Measurements from ENCODE around the gene KLK13. TPM values are rescaled to one million over a fixed set of nuclear protein-coding genes. Genes with fewer than 3 reads are reported as not detected.
A peak's percentile ranks its signal among the peaks of the same experiment; 100 is the strongest.

Gene KLK13, protein sequence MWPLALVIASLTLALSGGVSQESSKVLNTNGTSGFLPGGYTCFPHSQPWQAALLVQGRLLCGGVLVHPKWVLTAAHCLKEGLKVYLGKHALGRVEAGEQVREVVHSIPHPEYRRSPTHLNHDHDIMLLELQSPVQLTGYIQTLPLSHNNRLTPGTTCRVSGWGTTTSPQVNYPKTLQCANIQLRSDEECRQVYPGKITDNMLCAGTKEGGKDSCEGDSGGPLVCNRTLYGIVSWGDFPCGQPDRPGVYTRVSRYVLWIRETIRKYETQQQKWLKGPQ
- not detected in 2 replicates for total RNA-seq
- polyA plus RNA-seq (2012), result not detected

DNA sequence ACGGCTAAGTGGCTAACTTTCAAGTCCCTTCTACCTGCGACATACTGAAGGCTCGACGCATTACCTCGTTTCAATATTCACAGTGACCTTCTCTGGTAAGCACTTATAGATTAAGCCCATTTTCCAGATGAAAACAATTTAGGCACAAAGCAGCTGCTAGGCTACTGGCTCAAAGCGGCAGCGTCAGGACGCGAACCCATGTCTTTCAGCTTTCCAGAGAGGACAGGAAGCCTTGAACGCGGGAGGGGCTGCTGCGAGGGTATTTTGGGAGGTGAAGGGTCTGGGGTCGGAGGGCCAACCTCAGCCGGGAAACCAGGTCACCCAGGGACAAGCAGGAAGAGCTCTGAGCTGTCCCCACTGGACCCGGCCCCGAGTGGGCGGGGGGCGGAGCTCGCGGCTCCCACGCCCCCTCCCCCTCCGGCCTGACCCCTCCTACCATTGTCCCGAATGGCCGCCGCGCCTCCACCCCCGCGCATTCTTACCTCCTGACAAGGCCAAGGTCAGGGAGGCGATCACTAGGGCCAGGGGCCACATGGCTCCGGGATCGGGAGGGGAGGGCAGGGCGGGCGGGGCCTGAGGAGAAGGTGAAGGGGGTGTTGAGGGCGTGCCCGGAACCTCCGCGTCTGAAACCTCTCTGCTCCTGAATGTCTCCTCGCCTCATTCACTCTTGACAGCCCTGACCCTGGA, at the start of gene KLK13:
KLK13 (minus strand) TSS at position 559 of the 687 bp plus-strand sequence; CDS start at position 534, 25 bp downstream.
- DNase-seq (ENCODE audit: low read depth), result no peak

DNA sequence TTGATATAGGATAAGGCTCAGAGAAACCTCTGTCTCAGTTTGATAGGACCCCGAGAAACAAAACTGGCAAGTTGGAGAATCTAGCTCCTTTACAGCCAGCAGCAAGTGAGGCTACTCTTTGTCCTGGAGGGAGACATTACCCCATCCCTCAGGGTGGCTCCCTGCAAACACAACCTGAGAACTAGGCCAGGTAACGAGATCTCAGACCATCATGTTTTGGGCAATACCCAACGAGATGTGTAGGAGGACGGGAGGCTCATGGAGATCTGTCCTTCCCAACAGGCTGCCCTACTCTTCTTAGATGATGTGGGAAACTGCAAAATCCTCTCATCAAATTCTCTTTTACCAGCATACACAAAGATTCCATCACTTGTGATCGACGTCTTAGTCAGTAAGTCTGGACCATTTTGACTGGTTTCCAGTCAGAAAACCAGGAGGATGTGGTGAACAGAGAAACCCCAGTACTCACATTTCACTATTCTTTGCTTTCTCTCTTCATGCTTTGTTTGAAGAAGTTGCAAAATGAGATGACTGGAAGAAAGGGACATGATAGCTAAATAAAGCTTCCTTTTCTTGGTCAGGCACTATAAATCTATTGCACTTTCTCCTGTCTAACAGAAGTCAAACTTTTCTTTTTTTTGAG, 49.3 kb upstream of the KLK13 start:
- no peak for DNase-seq (ENCODE audit: low read depth)

DNA sequence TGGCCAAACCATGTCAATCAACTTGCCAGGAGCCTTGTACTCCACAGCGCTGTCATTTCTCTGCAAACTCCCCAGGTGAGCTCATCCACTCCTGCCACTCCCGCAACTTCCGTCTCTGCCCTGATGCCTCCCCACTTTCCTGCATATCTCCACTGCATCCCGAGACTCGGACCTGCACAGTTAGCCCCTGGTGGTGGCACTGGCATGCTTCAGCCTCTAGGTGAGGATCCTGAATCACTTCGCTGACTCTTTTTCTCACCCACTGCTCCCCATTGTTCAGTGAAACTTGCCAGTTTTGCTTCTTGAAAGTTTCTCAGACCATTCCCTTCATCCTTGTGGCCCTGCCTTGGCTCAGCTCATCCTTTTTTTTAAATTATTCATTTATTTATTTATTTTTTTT, 46.7 kb upstream of the KLK13 start:
- no peak for DNase-seq (ENCODE audit: low read depth)

DNA sequence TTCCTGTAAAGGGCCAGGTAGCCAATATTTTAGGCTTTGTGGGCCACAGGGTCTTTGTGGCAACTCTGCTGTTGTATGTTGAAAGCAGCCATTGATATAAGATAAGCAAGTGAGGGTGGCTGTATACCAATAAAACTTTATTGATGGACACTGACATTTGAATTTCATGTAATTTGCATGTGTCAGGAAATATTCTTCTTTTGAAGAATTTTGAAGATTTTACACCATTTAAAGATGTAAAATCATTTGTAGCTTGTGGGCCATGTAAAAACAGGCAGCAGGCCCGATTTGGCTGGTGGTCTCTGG, 45.7 kb upstream of the KLK13 start:
- DNase-seq (ENCODE audit: low read depth), result no peak

DNA sequence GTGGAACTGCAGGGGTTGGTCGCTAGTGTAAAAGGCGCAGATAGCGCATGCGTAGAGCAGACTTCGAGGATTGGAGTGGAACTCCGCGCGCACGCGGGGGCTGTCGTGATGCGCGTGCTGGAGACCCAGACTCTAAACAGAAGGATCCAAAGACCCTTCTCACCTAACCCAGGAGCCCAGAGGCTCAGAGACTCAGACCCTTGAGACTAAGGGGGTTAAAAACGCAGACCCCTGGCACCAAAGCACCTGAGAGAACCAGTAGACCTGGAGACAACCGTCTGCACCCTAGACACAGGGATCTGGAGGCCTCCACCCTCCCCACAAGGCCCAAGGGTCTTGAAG, 43.9 kb upstream of the KLK13 start:
- no peak for DNase-seq (ENCODE audit: low read depth)

DNA sequence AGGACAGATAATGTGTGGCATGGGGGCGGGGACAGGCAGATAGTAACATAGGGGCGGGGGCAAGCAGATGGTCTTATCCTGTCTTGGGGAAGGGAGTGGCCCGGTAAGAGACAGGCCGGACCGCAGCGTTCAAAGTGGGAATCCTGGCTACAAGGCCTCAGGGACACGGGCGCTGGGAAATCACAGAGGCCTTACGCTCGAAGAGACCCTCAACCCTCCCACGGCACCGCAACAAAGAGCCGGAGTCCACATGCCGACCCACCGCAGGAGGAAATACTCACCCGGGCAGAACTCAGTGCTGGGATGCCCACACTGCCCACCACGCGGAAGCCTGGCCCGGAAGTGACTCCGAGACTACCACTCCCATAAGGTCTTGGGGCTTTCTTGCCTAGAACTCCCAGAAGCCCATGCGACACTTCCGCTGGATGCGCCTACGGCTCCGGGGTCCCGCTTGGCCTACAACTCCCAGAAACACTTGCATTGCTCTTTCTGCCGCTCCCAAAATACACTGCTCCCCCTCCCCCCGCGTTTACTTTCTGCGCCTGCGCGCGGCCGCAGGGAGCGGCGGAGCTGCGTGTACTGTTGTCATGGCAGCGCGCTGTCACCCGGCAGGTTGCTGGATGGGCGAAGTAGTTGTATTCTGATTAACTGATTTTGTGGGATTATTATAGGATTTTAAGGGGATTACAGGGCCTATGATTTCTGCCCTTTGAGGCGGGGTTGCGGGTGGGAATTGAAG, 43.3 kb upstream of the KLK13 start, which contains the start of gene CTU1:
CTU1 (minus strand) TSS at position 344 of the 739 bp plus-strand sequence. CDS start 3,840 bp downstream, outside the sequence.
- DNase-seq (ENCODE audit: low read depth), result peak; percentile 100

DNA sequence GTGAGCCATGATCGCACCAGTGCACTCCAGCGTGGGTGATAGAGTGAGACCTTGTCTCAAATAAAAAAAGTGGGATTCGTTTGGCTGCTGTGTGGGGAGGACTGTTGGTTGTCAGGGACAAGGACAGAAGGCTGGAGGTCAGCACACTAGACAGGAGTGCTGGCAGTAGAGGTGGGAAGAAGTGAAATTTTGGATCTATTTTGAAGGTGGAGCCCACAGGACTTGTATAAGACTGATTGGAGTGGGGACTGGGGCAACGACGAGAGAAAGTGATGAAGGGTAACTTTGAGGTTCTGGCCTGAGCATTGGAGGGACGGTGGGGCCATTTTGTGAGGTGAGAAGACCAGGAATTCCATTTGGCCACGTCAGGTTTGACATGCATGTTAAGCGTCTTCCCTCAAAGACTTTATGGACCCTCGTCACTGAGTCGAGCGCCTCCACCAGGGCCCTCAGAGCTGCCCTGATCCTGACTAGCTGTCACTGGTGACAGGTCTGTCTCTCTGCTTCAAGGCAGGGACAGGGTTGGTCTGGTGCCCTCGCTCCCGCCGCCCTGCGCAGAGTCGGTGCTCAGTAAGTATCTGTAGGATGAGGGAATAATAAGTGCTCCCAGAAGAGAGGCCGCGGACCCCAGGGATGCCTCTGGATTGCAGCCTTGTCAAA, 42.6 kb upstream of the KLK13 start:
- DNase-seq (ENCODE audit: low read depth), result no peak

DNA sequence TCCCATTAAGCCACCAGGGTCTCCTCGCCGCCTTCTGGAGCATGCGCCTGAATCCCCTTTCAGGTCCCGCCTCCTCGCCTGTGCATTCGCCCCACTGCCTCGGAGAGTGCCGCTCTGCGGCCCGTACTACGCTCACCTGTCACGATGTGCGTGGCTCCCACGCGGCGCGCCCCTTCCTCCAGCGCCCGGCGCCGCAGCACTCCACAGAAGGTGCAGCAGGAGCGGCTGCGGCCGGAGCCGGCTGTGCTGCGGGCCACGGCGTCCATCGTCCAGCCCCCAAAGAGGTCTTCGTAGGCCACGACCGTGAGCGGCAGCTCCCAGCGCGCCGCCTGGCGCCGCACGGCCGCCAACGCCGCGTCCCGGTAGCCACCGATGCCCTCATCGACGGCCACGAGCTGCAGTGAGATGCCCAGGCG, 39.0 kb upstream of the KLK13 start:
- DNase-seq (ENCODE audit: low read depth), result no peak

DNA sequence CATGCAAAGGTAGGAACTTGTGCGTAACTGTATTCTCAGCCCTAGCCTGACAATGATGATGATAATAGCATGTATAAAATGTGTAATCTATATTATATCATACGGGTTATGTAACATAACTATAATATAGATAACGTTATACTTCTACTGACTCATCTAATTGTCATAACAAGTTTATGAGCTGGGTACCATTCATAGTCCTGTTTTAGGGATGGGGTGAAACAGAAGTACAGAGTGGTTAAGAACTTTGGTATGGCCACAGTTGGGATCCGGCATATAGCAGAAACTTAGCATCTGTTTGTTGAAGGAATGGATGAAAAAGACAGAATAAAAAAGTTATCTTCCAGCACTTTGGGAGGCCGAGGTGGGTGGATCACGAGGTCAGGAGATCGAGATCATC, 38.1 kb upstream of the KLK13 start:
- no peak for DNase-seq (ENCODE audit: low read depth)

DNA sequence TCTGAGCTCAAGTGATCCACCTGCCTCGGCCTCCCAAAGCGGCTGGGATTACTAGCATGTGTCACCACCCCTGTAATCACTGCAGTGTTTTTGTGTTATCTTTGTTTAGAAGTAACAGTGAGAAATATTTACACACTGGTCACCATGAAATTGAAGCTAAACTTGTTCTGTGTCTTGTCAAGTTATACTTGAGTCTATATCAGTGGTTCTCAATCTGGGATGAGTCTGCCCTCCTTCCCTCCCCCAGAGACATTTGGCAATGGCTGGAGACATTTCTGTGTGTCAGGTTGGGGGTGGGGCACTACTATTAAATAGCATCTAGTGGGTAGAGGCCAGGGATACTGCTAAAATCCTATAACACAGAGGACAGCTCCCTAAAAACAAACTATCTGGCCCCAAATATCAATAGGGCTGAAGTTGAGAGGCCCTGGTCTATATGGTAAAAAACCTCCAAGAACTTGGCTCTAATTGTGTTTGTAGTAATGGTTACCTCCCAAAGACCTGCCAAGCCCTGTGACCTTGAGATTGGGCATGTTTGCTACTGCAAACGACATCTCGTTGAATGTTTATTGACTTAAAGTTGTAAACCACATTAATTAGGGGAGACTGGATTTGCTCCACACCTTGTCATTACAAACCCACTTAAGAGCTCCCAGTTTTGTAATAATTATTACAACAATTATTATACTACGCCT, 36.4 kb upstream of the KLK13 start:
- no peak for DNase-seq (ENCODE audit: low read depth)

DNA sequence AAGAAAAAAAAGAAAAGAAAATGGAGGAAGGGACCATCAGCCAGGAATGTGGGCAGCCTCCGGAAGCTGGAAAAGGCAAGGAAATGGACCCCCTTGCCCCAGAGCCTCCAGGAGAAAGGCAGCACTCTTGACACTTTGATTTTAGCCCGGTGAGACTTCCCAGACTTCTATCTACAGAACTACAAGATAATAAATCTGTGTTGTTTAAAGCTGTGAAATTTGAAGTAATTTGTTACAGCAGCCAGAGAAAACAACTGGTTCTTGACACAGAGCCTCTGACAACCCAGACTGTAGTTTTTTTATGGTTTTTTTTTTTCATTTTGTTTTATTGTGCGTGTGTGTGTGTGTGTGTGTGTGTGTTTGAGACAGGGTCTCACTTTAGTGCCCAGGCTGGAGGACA, 35.7 kb upstream of the KLK13 start:
- DNase-seq (ENCODE audit: low read depth), result no peak

DNA sequence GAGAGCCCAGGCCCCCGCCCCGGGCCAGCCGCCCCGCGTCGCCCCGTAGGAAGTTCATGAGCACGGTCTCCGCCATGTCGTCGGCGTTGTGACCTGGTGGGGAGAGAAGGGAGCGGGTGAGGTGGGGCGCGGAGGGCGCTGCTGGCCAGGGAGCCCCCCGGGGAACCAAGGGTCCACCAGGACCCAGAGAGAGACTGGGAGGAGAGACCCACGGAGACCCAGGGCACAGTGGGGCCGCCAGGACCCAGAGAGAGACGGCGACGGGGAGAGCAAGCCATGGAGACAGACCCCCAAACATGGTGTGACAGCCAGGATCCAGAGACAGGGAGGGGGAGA, 34.1 kb upstream of the KLK13 start:
- no peak for DNase-seq (ENCODE audit: low read depth)

DNA sequence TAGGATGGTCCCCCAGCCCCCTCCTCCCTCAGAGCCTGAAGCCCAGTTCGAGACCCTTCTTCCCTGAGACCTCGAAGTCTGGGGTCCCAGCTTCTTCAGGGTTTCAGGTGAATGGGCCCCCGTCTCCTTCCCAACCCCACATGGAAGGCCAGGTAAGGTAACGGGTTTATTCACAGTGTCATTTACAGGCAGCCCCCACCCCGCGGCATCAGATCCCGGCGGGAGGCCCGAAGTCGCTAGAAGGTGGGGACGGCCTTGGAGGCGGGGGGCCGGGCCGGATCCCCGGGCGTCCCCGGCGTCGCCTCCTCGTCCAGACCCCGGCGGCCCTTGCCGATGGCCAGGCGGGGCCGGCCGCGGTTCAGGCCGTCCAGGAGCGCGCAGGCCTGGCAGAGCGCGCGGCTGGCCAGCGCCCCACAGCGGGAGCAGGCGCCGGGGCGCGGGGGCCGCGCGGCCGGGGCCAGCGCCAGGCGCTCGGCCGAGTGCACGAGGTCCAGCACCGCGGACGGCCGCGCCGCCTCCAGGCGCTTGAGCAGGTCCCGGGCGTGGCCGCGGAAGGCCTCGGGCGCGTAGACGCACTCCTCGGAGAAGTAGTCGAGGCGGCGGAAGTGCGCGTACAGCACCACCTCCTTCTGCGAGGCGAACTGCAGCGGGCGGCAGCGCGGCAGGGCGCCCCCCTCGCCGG, 33.6 kb upstream of the KLK13 start:
- DNase-seq (ENCODE audit: low read depth), result no peak

DNA sequence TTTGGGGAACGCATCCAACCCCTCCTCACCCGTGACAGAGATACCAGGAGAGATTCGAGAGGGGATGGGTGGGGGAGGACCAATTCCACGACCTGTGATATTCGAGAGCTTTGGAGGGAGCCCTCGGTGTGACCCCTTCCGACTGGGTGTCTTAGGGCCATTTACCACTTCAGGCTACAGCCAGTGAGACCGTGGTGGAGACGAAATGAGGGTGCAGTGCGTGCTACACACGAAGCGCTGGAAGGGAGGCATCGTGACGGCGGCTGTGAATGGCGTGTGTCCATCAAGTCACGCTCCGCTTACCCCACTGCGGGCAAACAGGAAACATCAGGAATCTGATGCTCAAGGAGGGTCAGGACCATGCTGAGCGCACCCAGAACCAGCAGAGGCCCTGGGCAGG, 32.9 kb upstream of the KLK13 start:
- DNase-seq (ENCODE audit: low read depth), result no peak

DNA sequence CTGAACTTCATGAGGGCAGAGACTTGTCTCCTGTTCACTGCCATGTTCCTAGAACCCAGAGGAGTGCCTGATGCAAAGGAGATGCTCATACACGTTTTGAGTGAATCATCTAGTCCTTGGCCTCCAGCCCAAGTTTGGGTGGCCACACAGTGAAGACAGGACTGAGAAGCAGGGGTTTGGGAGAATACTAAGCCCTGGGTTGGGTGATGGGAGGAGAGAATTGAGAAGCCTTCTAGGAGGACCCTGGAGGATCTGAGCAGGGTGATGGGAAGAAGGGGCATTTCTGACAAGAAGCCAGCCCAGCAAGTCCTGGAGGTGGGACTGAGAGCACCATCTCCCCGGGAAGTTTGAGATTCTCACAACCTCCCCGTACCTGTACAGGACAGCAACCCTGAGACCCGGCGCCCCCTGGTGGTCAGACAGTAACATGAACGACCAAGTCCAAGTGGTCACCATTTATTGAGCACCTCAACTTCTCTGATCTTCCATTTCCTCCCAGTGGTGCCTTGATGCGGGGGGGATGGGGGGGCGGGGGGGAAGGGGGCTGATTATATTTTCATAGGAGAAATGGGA, 32.4 kb upstream of the KLK13 start:
- peak; percentile 13 for DNase-seq (ENCODE audit: low read depth)

DNA sequence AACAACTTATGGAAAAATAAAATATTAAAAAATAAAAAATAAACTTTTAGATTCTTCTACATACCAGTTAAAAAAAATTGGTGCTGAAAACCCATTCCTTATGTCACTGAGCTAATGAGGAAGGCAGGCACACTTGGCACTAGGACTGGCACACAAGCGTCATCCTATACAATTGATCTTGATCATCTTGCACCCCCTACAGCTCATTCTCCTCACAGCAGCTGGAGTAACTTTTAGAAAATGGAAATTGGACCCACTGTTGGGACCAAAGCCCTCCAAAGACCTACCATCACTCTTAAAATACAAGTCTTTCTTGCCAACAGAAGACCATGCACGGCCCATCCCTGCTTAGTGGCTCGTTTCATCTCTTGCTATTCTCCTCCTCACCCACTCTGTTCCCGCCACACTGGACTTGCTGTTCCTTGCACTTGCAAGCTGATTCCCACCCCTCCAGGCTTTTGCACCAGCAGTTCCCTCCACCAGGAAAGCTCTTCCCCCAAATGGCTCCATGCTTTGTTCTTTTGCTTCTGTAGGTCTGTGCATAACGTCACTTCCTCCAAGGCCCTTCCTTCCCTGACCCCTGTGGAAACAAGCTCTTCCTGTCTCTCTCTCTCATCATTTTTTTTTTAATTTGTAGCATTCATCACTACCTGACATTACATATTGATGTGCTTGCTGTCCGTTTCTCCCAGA, 31.7 kb upstream of the KLK13 start:
- DNase-seq (ENCODE audit: low read depth), result no peak

DNA sequence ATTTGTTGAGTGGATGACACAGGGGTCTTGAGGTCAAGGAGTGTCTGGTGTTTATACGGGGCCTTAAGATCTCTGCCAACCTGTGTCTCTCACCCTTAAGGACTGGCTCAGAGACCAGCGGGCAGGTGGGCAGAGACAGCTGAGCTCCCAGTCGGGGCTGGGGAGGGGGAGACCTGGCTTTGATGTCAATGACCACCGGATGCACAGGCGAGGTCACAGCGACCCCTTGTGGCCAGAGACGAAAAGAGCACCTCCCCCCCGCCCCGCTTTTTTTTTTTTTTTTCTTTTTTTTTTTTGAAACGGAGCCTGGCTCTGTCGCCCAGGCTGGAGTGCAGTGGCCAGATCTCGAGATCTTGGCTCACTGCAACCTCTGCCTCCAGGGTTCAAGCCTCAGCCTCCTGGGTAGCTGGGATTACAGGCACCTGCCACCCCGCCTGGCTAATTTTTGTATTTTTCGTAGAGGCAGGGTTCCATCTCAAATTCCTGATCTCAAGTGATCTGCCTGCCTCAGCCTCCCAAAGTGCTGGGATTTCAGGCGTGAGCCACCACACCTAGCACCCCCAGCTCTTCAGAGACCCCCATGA, 29.9 kb upstream of the KLK13 start:
- peak; percentile 22 for DNase-seq (ENCODE audit: low read depth)

DNA sequence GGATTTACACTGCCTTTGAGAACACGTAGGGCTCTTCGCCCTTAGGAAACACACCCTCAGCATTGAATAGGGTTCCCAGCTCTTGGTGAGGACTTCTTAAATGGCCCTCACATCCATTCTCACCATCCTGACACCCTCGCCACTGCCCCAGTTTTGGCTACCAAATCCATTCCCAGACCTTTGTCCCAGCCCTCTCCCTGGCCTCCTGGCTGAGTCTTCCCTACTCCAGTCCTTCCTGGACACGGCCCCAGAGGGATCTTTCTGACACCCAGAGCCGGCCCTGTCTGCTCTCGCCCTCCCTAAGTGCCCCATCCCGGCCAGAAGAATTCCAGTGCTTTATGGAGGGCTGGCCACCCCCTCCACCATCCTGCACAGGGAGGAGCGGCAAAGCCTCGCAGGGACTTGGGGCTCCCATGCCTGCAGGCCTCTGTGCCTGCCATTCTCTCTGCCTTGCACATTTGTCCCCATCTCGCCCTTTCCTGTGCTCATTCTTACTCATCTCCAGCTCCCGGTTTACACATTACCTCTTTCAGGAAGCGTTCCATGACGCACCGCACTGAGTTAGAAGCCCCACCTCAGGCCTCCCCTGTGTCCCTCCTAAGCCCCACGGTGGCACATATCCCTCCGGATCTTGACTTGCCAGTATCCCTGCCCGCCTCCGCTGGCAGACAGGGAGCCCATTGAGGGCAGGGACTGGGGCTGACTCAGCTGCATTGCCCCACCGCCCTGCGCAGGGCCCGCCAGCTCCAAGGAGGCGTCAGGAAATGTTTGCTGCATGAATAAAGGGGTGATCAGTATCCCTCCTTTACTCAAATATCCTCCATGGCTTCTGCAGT, 28.8 kb upstream of the KLK13 start:
- DNase-seq (ENCODE audit: low read depth), result no peak

Measured in myocyte (in vitro differentiated cells).